HCT116 (cell line): Measurements from ENCODE around the gene TMEM14A. TPM values are rescaled to one million over a fixed set of nuclear protein-coding genes. Genes with fewer than 3 reads are reported as not detected.

Experiments
- ATAC-seq: fragments of 200-7000 bp; cut with Tn5 transposase; 2 replicates; pipeline ENCODE4 v1.9.1; 2020; ENCODE audit warnings: mild to moderate bottlenecking, moderate library complexity
- BruUV-seq: library from RNA; stranded (reverse); fragments of 400-500 nt; replicated peaks from 2 replicates; lab custom pipeline; 2021; lab: Mats Ljungman, UMichigan
- CTCF ChIA-PET: fragments of 300-600 bp; sonication (Branson Sonifier 250); formaldehyde crosslinking; loops from one replicate; lab custom pipeline; 2021; ENCODE audit warnings: antibody characterized with exemption; lab: Charles Lee
- POLR2A ChIA-PET: fragments of 300-600, 350-600 bp; sonication (Branson Sonifier 250); formaldehyde crosslinking; loops from one replicate; lab custom pipeline; 2021; ENCODE audit warnings: antibody characterized with exemption; lab: Charles Lee
- RAD21 ChIA-PET, 2 experiments: fragments of 300-600 bp; sonication (Branson Sonifier 250); formaldehyde crosslinking; loops; one replicate each; lab custom pipeline; 2023; ENCODE audit warnings: low total read pairs in 2 of 2; ENCODE audit not compliant: uncharacterized antibody in 2 of 2, unreplicated experiment in 2 of 2, low non-redundant PET in 1 of 2; lab: Charles Lee
- DNase-seq: peaks from one replicate; pipeline ENCODE4 v3.0.0-alpha.2; 2010; ENCODE audit warnings: low read depth, low spot score
- H2AFZ ChIP-seq: fragments of 200-600 bp; shearing (Covaris generic), sonication (generic); 2 replicates; pipeline ENCODE4 v1.6.1; 2017; ENCODE audit warnings: low read depth, mixed run types, mixed read lengths, antibody characterized with exemption, low read length; ENCODE audit not compliant: poor library complexity, severe bottlenecking
- H3K27ac ChIP-seq: 2 replicates; pipeline ENCODE4 v1.5.1; 2012; ENCODE audit warnings: low read depth, low read length
- H3K27me3 ChIP-seq: fragments of 200-600 bp; sonication (generic); 2 replicates; pipeline ENCODE4 v1.6.1; 2016; ENCODE audit warnings: mixed run types, low read length, mixed read lengths; ENCODE audit not compliant: insufficient read depth
- H3K36me3 ChIP-seq, 2 experiments: fragments of 200-500 bp in 1 of 2; fragments of 200-600 bp in 1 of 2; sonication (Bioruptor generic) in 1 of 2; sonication (generic) in 1 of 2; 2 replicates each; pipeline versions ENCODE4 v1.5.1 to v1.6.1; 2014 to 2016; ENCODE audit warnings: low read length in 2 of 2, inconsistent platforms in 1 of 2, mixed read lengths in 1 of 2, mixed run types in 1 of 2; ENCODE audit not compliant: insufficient read depth in 2 of 2, control insufficient read depth in 1 of 2
- H3K4me1 ChIP-seq, 2 experiments: fragments of 200-600 bp in 1 of 2; sonication (generic) in 1 of 2; 2 replicates each; pipeline versions ENCODE4 v1.5.1 to v1.6.1; 2012 to 2017; ENCODE audit warnings: low read length in 2 of 2, inconsistent platforms in 1 of 2, mild to moderate bottlenecking in 1 of 2, mixed read lengths in 1 of 2, mixed run types in 1 of 2, moderate library complexity in 1 of 2; ENCODE audit not compliant: insufficient read depth in 2 of 2, control insufficient read depth in 1 of 2
- H3K4me2 ChIP-seq: fragments of 200-600 bp; sonication (generic); 2 replicates; pipeline ENCODE4 v1.6.1; 2017; ENCODE audit warnings: mixed run types, low read length, mixed read lengths
- H3K4me3 ChIP-seq, 2 experiments: fragments of 200-600 bp in 1 of 2; sonication (generic) in 1 of 2; replicated peaks in 1 of 2; 2 replicates each; pipeline ENCODE4 v1.5.1; 2011 to 2016; ENCODE audit warnings: low read length in 2 of 2, control low read depth in 1 of 2, low read depth in 1 of 2, mild to moderate bottlenecking in 1 of 2, mixed read lengths in 1 of 2, mixed run types in 1 of 2
- H3K79me2 ChIP-seq: fragments of 200-600 bp; sonication (generic); 2 replicates; pipeline ENCODE4 v1.6.1; 2017; ENCODE audit warnings: mild to moderate bottlenecking, mixed run types, low read length, moderate library complexity, mixed read lengths; ENCODE audit not compliant: insufficient read depth
- H3K9ac ChIP-seq: fragments of 200-600 bp; sonication (generic); 2 replicates; pipeline ENCODE4 v1.6.1; 2016; ENCODE audit warnings: low read length, mixed read lengths
- H3K9me2 ChIP-seq: fragments of 200-600 bp; sonication (generic), shearing (Covaris generic); 2 replicates; pipeline ENCODE4 v1.6.1; 2017; ENCODE audit warnings: mixed run types, mild to moderate bottlenecking, moderate library complexity; ENCODE audit not compliant: insufficient read depth
- H3K9me3 ChIP-seq, 2 experiments: fragments of 200-500 bp in 1 of 2; fragments of 200-600 bp in 1 of 2; sonication (Bioruptor generic) in 1 of 2; sonication (generic) in 1 of 2; 2 replicates each; pipeline ENCODE4 v1.6.1; 2014 to 2017; ENCODE audit warnings: low read length in 2 of 2, mixed read lengths in 2 of 2, inconsistent platforms in 1 of 2, low read depth in 1 of 2, mild to moderate bottlenecking in 1 of 2, mixed run types in 1 of 2, moderate library complexity in 1 of 2; ENCODE audit not compliant: control insufficient read depth in 1 of 2, insufficient read depth in 1 of 2
- H4K20me1 ChIP-seq: fragments of 200-600 bp; sonication (generic), shearing (Covaris generic); 2 replicates; pipeline ENCODE4 v1.6.1; 2017; ENCODE audit warnings: mixed run types, mild to moderate bottlenecking, moderate library complexity; ENCODE audit not compliant: insufficient read depth
- CBX3 ChIP-seq: IDR thresholded peaks from 2 replicates; pipeline ENCODE4 v1.6.1; 2012; ENCODE audit warnings: low read depth
- CEBPB ChIP-seq: IDR thresholded peaks from 2 replicates; pipeline ENCODE4 v1.6.1; 2012; ENCODE audit warnings: low read depth
- EZH2 ChIP-seq: fragments of 200-600 bp; sonication (generic); IDR thresholded peaks from 2 replicates; pipeline ENCODE4 v1.6.1; 2017; ENCODE audit warnings: antibody characterized with exemption, mixed run types
- EZH2phosphoT487 ChIP-seq: fragments of 200-600 bp; IDR thresholded peaks from 2 replicates; pipeline ENCODE4 v1.6.1; 2018; ENCODE audit warnings: antibody characterized with exemption, borderline replicate concordance
- FOSL1 ChIP-seq: IDR thresholded peaks from 2 replicates; pipeline ENCODE4 v1.6.1; 2012; ENCODE audit warnings: low read depth
- POLR2A ChIP-seq: IDR thresholded peaks from 2 replicates; pipeline ENCODE4 v1.7.0; 2011; ENCODE audit warnings: borderline replicate concordance; ENCODE audit not compliant: insufficient read depth, insufficient read length; ENCODE audit errors: extremely low read depth
- RAD21 ChIP-seq: IDR thresholded peaks from 2 replicates; pipeline ENCODE4 v1.6.1; 2012; ENCODE audit warnings: low read depth, mild to moderate bottlenecking
- SRF ChIP-seq: IDR thresholded peaks from 2 replicates; pipeline ENCODE4 v1.6.1; 2012; ENCODE audit warnings: low read depth
- intact Hi-C: fragments of 100-400 bp; cut with micrococcal nuclease; formaldehyde crosslinking; loops from 2 replicates; pipeline ENCODE4 v1.10.0; 2022
- total RNA-seq: library from RNA; stranded (reverse); gene quantifications from one replicate; pipeline ENCODE4 v1.2.1, GENCODE V29; 2021; ENCODE audit not compliant: unreplicated experiment
- TF ChIP-seq, protein P1 (sequence below): IDR thresholded peaks from 2 replicates; pipeline ENCODE4 v1.6.1; 2012
- TF ChIP-seq, protein P2 (sequence below): IDR thresholded peaks from 2 replicates; pipeline ENCODE4 v1.6.1; 2012; ENCODE audit warnings: low read depth
- TF ChIP-seq, protein P3 (sequence below), 3 experiments: fragments of 200-600 bp in 1 of 3; sonication (generic) in 1 of 3; IDR thresholded peaks in 2 of 3; conservative IDR thresholded peaks in 1 of 3; 2 replicates each; pipeline ENCODE4 v1.5.1; 2012 to 2017; ENCODE audit warnings: low read depth in 2 of 3, low read length in 2 of 3, antibody characterized with exemption in 1 of 3, borderline replicate concordance in 1 of 3, control low read depth in 1 of 3, mild to moderate bottlenecking in 1 of 3, mixed read lengths in 1 of 3, mixed run types in 1 of 3, moderate library complexity in 1 of 3; ENCODE audit not compliant: insufficient read depth in 1 of 3

Gene TMEM14A
- total RNA-seq, 1 experiment from 2014 or later = 51.5 TPM

DNA sequence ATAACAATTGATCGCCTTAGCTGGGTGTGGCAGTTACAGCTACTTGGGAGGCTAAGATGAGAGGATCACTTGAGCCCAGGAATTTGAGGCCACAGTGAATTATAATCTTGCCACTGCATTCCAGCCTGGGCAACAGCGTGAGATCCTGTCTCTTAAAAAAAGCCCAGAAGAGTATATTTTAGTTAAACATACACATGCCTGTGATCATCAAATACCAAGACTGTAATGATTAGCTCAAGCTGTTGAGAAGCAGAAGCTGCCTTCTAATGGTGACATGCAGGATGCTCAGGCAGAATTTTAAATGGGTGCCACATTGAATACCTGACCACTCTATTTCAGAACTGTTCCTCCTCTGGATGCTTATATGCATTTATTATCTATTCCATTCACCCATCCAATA lies 8.9 kb upstream of the TMEM14A start:
- intact Hi-C loops = loop anchor here (2.0 to 5.0 kb wide), 3 partner anchors 160 to 499 kb away; partner anchors contain the start of gene MCM3
- Histone ChIP-seq H4K20me1 (no peaks in the 10 kb centered on the region), H3K79me2 (no peaks in the 10 kb centered on the region), H3K4me1 (peaks cover 5 to 21% of the 10 kb centered on the region in 2 experiments; a peak in 3 of 4 replicates), H3K4me3 (no peak overlapping the region), H3K9me3 (no peaks in the 10 kb centered on the region), H3K36me3 (no peaks in the 10 kb centered on the region), H3K27me3 (no peaks in the 10 kb centered on the region), H3K4me2 (no peak overlapping the region), H3K27ac (no peak overlapping the region), H3K9ac (no peak overlapping the region), H3K9me2 (no peaks in the 10 kb centered on the region), H2AFZ (no peak overlapping the region)
- no peak for DNase-seq
- BruUV-seq = no TSS peak
- RAD21 ChIA-PET = no interaction called here
- TF ChIP-seq EZH2phosphoT487 = no peak
- no peak for TF ChIP-seq CBX3
- no peak for TF ChIP-seq SRF
- no peak for TF ChIP-seq EZH2
- TF ChIP-seq POLR2A = no peak
- TF ChIP-seq CEBPB = no peak
- 0 out of 2 replicates have a peak, but pooled peaks have one; percentile 15 for TF ChIP-seq RAD21
- CTCF ChIA-PET = interaction anchor here (0.8 to 3.5 kb wide), 5 partner anchors 10 to 1066 kb away, joined by 3 to 20 read pairs (median 8); partner anchors contain the start of gene EFHC1
- POLR2A ChIA-PET = interaction anchor here (1.7 to 2.0 kb wide), 2 partner anchors 11 to 245 kb away, joined by 5 to 6 read pairs; no protein-coding TSS in a partner anchor
- no peak for ATAC-seq

DNA sequence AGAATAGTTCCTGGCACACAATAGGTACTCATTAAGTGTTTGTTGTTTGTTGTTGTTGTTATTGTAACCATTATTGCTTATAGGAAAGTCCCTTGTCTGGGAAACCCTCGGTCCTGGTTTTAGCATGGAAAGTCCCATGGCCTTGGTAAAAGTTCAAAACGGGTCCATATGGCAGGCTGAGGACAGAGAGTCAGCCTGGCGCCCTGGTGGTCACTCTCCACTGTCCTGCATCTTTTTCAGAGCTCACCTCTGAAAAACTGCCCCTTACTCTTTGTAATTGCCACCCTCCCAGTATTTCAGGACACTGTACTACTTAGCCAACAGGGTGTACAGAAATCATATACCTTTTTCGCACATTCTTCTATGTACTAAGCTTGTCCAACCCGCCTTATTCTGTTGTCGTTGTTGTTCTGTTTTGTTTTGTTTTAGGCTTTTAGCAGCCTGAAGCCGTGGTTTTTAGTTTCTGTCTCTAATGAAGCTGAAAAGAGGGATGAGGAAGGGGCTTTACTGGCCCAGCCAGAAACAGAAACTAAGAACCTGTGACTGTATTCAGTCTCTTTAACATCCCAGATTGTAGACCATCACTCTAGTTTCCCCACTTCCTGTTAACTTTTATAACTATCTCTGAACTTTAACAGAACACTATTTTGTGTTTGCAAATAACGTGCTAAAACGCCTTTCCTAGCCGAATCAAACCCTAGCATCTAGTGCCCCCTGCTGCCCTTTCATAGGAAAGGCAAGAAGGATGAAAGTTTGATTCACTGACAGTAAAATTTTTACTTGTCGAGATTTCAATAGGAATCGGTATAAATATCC lies 7.6 kb upstream of the TMEM14A start:
- TF ChIP-seq FOSL1 (no peak), RAD21 (peak; percentile 98)
- TF ChIP-seq, protein P1, sequence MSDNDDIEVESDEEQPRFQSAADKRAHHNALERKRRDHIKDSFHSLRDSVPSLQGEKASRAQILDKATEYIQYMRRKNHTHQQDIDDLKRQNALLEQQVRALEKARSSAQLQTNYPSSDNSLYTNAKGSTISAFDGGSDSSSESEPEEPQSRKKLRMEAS = peak; percentile 32; the same call in 1 of the 2 replicates
- TF ChIP-seq, protein P2, sequence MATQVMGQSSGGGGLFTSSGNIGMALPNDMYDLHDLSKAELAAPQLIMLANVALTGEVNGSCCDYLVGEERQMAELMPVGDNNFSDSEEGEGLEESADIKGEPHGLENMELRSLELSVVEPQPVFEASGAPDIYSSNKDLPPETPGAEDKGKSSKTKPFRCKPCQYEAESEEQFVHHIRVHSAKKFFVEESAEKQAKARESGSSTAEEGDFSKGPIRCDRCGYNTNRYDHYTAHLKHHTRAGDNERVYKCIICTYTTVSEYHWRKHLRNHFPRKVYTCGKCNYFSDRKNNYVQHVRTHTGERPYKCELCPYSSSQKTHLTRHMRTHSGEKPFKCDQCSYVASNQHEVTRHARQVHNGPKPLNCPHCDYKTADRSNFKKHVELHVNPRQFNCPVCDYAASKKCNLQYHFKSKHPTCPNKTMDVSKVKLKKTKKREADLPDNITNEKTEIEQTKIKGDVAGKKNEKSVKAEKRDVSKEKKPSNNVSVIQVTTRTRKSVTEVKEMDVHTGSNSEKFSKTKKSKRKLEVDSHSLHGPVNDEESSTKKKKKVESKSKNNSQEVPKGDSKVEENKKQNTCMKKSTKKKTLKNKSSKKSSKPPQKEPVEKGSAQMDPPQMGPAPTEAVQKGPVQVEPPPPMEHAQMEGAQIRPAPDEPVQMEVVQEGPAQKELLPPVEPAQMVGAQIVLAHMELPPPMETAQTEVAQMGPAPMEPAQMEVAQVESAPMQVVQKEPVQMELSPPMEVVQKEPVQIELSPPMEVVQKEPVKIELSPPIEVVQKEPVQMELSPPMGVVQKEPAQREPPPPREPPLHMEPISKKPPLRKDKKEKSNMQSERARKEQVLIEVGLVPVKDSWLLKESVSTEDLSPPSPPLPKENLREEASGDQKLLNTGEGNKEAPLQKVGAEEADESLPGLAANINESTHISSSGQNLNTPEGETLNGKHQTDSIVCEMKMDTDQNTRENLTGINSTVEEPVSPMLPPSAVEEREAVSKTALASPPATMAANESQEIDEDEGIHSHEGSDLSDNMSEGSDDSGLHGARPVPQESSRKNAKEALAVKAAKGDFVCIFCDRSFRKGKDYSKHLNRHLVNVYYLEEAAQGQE = no peak
- TF ChIP-seq, protein P3, sequence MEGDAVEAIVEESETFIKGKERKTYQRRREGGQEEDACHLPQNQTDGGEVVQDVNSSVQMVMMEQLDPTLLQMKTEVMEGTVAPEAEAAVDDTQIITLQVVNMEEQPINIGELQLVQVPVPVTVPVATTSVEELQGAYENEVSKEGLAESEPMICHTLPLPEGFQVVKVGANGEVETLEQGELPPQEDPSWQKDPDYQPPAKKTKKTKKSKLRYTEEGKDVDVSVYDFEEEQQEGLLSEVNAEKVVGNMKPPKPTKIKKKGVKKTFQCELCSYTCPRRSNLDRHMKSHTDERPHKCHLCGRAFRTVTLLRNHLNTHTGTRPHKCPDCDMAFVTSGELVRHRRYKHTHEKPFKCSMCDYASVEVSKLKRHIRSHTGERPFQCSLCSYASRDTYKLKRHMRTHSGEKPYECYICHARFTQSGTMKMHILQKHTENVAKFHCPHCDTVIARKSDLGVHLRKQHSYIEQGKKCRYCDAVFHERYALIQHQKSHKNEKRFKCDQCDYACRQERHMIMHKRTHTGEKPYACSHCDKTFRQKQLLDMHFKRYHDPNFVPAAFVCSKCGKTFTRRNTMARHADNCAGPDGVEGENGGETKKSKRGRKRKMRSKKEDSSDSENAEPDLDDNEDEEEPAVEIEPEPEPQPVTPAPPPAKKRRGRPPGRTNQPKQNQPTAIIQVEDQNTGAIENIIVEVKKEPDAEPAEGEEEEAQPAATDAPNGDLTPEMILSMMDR (IDR thresholded peaks at IDR 0.05 in 2 of 3, conservative IDR thresholded peaks at IDR 0.05 in 1 of 3; ENCODE audit: borderline replicate concordance in 1 of 3, insufficient read depth in 1 of 3, low read depth in 2 of 3, low read length in 2 of 3) = peak; percentile 76 to 94 (median 87)
- Histone ChIP-seq H3K36me3 (no peaks in the 10 kb centered on the region), H3K9me3 (no peaks in the 10 kb centered on the region), H3K9ac (peak overlapping the region; percentile 53), H3K79me2 (no peaks in the 10 kb centered on the region), H3K9me2 (no peaks in the 10 kb centered on the region), H2AFZ (peak overlapping the region; percentile 92), H3K4me1 (peaks cover 5 to 21% of the 10 kb centered on the region in 2 experiments; a peak in 3 of 4 replicates), H3K4me2 (peak overlapping the region; percentile 94), H3K27me3 (no peaks in the 10 kb centered on the region), H4K20me1 (no peaks in the 10 kb centered on the region), H3K27ac (no peak overlapping the region), H3K4me3 (peak overlapping the region; percentile 45 to 62)
- ChIA-PET POLR2A (interaction anchor here (1.7 to 2.0 kb wide), 2 partner anchors 12 to 246 kb away, joined by 5 to 6 read pairs; no protein-coding TSS in a partner anchor), RAD21 (interaction anchor here in 1 of 2 experiments (0.7 kb wide), 1 partner anchor 256 kb away, joined by 4 read pairs; no protein-coding TSS in a partner anchor), CTCF (interaction anchor here (0.8 to 3.5 kb wide), 6 partner anchors 11 to 378 kb away, joined by 3 to 20 read pairs (median 10); partner anchors contain the start of gene EFHC1)
- intact Hi-C loops = loop anchor here (1.0 to 5.0 kb wide), 5 partner anchors 161 to 501 kb away; partner anchors contain the start of gene MCM3
- peak; percentile 61 for ATAC-seq
- no TSS peak for BruUV-seq
- DNase-seq = peak; percentile 59
